SU-DHL-6 (cell line): ENCODE data around the gene MAML2.

Source experiments
- CTCF ChIP-seq: fragments of 200-600 bp; sonication (generic); IDR thresholded peaks from one replicate; pipeline ENCODE4 v1.5.1; 2017; ENCODE audit warnings: antibody characterized with exemption, mild to moderate bottlenecking, low read length, moderate library complexity; ENCODE audit not compliant: insufficient read depth, poor library complexity, severe bottlenecking
- EZH2phosphoT487 ChIP-seq: fragments of 200-600 bp; sonication (generic), shearing (Covaris generic); conservative IDR thresholded peaks from 2 replicates; pipeline ENCODE4 v1.6.1; 2018; ENCODE audit warnings: mild to moderate bottlenecking, antibody characterized with exemption, low read length, moderate library complexity, mixed read lengths

- no peak for TF ChIP-seq CTCF
- no peak for TF ChIP-seq EZH2phosphoT487
These were observed 319.7 kb downstream of the MAML2 start for GRCh38 chr11:96023275-96023674.
